ENCODE data around the gene WDR33. TPM values are rescaled to one million over a fixed set of nuclear protein-coding genes. Genes with fewer than 3 reads are reported as not detected.
"Not testable (repeated sequence)": the region's sequence is repeated elsewhere in the genome, so short reads cannot be mapped to it uniquely, and the experiment has no call there.

The WDR33 gene
- total RNA-seq, 2 donors from 2014 or later: 34.9 to 55.6 TPM

DNA sequence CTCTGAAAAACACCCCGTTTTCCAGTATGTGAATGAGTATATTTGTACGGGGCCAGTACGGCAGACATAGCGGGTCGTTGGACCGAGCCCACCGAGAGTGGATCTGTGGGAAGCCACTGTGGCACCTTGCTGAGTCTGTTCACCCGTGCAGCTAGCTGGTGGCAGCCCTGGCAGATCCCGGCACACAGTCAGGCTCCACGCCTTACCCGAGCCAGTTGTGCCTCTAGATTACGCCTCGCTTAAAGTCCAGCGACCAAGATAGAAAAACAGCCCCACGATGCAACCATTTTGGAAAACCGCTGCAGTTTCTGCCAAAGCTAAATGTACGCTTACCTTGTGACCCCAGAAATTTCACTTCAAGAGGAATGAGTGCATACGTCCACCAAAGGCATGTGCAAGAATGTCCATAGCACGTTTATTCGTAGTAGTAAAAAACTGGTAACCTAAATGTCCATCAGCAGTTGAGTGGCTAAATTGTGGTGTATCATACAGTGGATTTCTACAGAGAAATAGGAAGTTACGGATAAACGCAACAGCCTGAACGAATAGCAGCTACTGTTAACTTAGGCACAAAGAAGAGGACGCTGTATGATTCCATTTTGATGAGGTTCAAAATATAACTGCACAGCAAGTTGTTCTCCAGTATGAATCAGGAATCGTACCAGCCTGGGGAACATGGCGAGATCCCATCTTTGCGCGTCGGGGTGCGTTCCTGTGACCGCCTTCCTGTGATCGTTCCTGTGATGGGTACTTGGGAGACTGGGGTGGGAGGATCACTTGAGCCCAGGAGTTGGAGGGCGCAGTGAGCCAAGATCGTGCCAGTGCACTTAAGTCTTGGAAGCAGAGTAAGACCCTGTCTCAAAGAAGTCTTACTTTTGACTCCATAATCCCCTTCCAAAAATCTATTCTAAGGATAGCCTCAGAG, 688 bp upstream of the WDR33 start:
- TF ChIP-seq, protein P1, sequence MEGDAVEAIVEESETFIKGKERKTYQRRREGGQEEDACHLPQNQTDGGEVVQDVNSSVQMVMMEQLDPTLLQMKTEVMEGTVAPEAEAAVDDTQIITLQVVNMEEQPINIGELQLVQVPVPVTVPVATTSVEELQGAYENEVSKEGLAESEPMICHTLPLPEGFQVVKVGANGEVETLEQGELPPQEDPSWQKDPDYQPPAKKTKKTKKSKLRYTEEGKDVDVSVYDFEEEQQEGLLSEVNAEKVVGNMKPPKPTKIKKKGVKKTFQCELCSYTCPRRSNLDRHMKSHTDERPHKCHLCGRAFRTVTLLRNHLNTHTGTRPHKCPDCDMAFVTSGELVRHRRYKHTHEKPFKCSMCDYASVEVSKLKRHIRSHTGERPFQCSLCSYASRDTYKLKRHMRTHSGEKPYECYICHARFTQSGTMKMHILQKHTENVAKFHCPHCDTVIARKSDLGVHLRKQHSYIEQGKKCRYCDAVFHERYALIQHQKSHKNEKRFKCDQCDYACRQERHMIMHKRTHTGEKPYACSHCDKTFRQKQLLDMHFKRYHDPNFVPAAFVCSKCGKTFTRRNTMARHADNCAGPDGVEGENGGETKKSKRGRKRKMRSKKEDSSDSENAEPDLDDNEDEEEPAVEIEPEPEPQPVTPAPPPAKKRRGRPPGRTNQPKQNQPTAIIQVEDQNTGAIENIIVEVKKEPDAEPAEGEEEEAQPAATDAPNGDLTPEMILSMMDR (IDR thresholded peaks at IDR 0.05): no peak
- Histone ChIP-seq H3K36me3 (no peaks in the 10 kb centered on the region), H3K4me1 (ENCODE audit: control insufficient read depth in 1 of 2, low read depth in 2 of 2) (peaks cover 16 to 33% of the 10 kb centered on the region in 2 donors), H3K27me3 (replicated peaks; ENCODE audit: insufficient read depth) (no peaks in the 10 kb centered on the region), H3K9me3 (no peaks in the 10 kb centered on the region), H3K27ac (peak overlapping the region; percentile 90 to 96), H3K4me3 (peak overlapping the region; percentile 98)
- DNase-seq (ENCODE audit: low spot score) (no peak), ATAC-seq (ENCODE audit: insufficient number of reproducible peaks, low FRiP score, low read depth) (peak; percentile 26)

DNA sequence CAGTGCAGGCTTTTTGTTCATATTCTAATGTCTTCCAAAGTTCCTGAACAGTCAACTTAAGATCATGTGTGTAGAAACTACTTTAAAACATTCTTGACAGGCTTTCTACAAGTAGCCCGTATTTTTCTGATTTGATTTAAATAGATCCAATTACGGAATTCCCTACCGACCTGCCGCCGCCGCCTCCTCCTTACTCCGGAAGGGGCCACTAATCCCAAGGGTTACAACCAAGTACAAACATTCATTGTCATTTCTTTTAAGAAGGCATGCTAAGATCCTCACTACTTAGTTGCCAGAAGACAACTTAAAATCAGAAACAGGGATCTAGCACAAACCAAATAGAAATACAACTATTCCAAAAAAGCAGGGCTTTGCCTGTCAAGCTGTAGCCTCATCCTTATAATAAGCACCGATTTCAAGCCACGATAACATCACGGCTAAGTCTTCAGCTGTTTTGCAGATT, 784 bp downstream of the WDR33 start:
- H3K36me3 ChIP-seq: no peaks in the 10 kb centered on the region
- DNase-seq (ENCODE audit: low spot score) (no peak), ATAC-seq (ENCODE audit: insufficient number of reproducible peaks, low FRiP score, low read depth) (no peak)

DNA sequence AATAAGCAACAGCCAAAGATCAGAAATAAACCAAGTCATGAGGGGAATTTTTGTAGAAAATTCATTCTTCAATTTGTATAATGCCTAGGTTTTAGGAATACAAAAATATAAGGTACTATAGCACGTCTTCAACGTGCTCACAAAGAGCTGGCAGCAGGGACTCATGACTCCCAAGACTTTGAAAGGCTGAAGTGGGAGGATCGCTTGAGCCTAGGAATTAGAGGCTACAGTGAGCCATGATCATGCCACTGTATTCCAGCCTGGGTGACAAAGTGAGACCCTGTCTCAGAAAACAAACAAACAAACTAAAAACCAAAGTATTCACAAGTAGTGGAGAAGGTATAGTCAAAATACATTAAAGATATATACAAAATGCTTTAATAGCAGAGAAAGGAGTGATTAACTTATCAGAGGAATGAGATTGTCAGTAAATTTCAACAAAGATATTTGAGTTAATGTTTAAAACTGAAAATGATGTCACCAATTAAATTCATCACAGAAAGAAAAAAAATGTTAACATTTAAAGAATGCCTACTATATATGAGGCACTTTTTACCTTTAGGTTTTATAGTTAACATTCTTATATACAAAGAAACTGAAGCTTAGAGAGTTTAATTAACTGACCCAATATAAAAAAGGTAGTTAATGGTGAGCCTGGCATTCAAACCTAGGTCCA, 3.2 kb downstream of the WDR33 start:
- Histone ChIP-seq H3K36me3 (no peaks in the 10 kb centered on the region), H3K27ac (no peak overlapping the region), H3K27me3 (replicated peaks; ENCODE audit: insufficient read depth) (no peaks in the 10 kb centered on the region), H3K4me3 (no peak overlapping the region), H3K9me3 (no peaks in the 10 kb centered on the region), H3K4me1 (ENCODE audit: control insufficient read depth in 1 of 2, low read depth in 2 of 2) (peaks cover 28 to 50% of the 10 kb centered on the region in 2 donors)
- ATAC-seq (ENCODE audit: insufficient number of reproducible peaks, low FRiP score, low read depth) (no peak), DNase-seq (ENCODE audit: low spot score) (no peak)
- TF ChIP-seq, protein P1 (IDR thresholded peaks at IDR 0.05): no peak

More for the DNA sequence above, 784 bp downstream of the WDR33 start:
- Histone ChIP-seq H3K27ac (peak overlapping the region; percentile 90 to 96), H3K4me1 (ENCODE audit: control insufficient read depth in 1 of 2, low read depth in 2 of 2) (peaks cover 22 to 45% of the 10 kb centered on the region in 2 donors), H3K27me3 (replicated peaks; ENCODE audit: insufficient read depth) (no peaks in the 10 kb centered on the region), H3K4me3 (peak overlapping the region; percentile 98), H3K9me3 (no peaks in the 10 kb centered on the region)
- TF ChIP-seq, protein P1 (IDR thresholded peaks at IDR 0.05): no peak

DNA sequence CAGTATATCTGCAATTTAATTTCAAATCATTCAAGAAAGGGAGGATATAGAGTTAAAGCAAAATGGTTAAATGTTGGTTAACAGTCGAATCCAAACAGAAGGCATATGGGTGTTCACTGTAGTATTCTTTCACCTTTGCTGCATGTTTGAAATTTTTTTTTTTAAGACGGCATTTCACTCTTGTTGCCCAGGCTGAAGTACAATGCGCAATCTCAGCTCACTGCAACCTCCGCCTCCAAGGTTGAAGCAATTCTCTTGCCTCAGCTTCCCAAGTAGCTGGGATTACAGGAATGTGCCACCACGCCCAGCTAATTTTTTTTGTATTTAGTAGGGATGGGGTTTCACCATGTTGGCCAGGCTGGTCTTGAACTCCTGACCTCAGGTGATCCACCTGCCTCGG, 4.1 kb downstream of the WDR33 start:
- not testable (repeated sequence) for H3K27me3 ChIP-seq (replicated peaks; ENCODE audit: insufficient read depth); DNase-seq (ENCODE audit: low spot score); H3K27ac ChIP-seq; H3K9me3 ChIP-seq; H3K36me3 ChIP-seq; H3K4me3 ChIP-seq; ATAC-seq (ENCODE audit: insufficient number of reproducible peaks, low FRiP score, low read depth)
- H3K4me1 ChIP-seq (ENCODE audit: control insufficient read depth in 1 of 2, low read depth in 2 of 2): peaks cover 30 to 60% of the 10 kb centered on the region in 2 donors

DNA sequence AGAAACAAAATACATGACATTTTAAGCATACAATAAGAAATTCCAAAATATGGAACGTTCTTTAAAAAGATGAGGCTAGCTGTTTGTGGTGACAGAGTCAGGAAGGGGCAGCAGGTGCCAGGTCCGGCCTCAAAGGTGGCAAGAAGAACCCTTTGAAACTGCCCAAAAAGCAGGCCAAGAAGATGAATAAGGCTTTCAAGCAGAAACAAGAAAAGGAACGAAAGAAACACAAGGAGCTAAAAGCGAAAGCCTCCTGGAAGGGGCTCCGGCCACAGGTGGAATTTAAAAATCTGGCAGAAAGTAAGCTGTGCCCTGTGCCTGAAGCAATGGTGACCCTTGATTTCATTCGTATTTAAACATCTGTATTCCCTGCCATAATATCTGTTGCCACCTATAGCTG, 5.5 kb downstream of the WDR33 start:
- TF ChIP-seq, protein P1 (IDR thresholded peaks at IDR 0.05): no peak
- Histone ChIP-seq H3K27ac (no peak overlapping the region), H3K9me3 (no peaks in the 10 kb centered on the region), H3K36me3 (no peaks in the 10 kb centered on the region), H3K27me3 (replicated peaks; ENCODE audit: insufficient read depth) (no peaks in the 10 kb centered on the region), H3K4me1 (ENCODE audit: control insufficient read depth in 1 of 2, low read depth in 2 of 2) (peaks cover 30 to 63% of the 10 kb centered on the region in 2 donors), H3K4me3 (no peak overlapping the region)
- no peak for DNase-seq (ENCODE audit: low spot score)
- no peak for ATAC-seq (ENCODE audit: insufficient number of reproducible peaks, low FRiP score, low read depth)
